GM23338 (cell line): Measurements from ENCODE around the gene CTNNA1. TPM values are rescaled to one million over a fixed set of nuclear protein-coding genes. Genes with fewer than 3 reads are reported as not detected.

Experiments
- ATAC-seq: fragments of 200-7000 bp; cut with Tn5 transposase; 3 replicates; pipeline ENCODE4 v1.9.1; 2020
- DNase-seq: peaks from one replicate; pipeline ENCODE4 v3.0.0-alpha.2; 2015; ENCODE audit warnings: low spot score
- H2AFZ ChIP-seq: fragments of 200-600 bp; sonication (generic); 2 replicates; pipeline ENCODE4 v1.8.0; 2016; ENCODE audit warnings: antibody characterized with exemption, mild to moderate bottlenecking, moderate library complexity
- H3F3A ChIP-seq: fragments of 200-600 bp; sonication (generic); replicated peaks from 2 replicates; pipeline ENCODE4 v1.8.0; 2017; ENCODE audit warnings: antibody characterized with exemption, mixed run types, low read depth
- H3K27ac ChIP-seq: fragments of 200-600 bp; sonication (generic); 2 replicates; pipeline ENCODE4 v1.6.1; 2016; ENCODE audit warnings: low read depth
- H3K27me3 ChIP-seq: fragments of 200-600 bp; sonication (generic); 2 replicates; pipeline ENCODE4 v1.8.0; 2016; ENCODE audit warnings: mild to moderate bottlenecking, mixed run types, moderate library complexity; ENCODE audit not compliant: insufficient read depth
- H3K36me3 ChIP-seq: fragments of 200-600 bp; sonication (generic); 2 replicates; pipeline ENCODE4 v1.8.0; 2016; ENCODE audit warnings: mild to moderate bottlenecking; ENCODE audit not compliant: insufficient read depth
- H3K4me1 ChIP-seq: fragments of 200-600 bp; sonication (generic); 2 replicates; pipeline ENCODE4 v1.8.0; 2016; ENCODE audit warnings: mild to moderate bottlenecking, moderate library complexity; ENCODE audit not compliant: insufficient read depth
- H3K4me2 ChIP-seq: fragments of 200-600 bp; sonication (generic); 2 replicates; pipeline ENCODE4 v1.7.1; 2017; ENCODE audit warnings: mixed run types
- H3K4me3 ChIP-seq: fragments of 200-600 bp; sonication (generic); 2 replicates; pipeline ENCODE4 v1.6.1; 2016; ENCODE audit warnings: mixed run types
- H3K79me2 ChIP-seq: fragments of 200-600 bp; sonication (generic); replicated peaks from 2 replicates; pipeline ENCODE4 v1.8.0; 2017; ENCODE audit warnings: mild to moderate bottlenecking; ENCODE audit not compliant: insufficient read depth
- H3K9me2 ChIP-seq: fragments of 200-600 bp; sonication (generic); 2 replicates; pipeline ENCODE4 v1.8.0; 2017; ENCODE audit not compliant: insufficient read depth
- H4K20me1 ChIP-seq: fragments of 200-600 bp; sonication (generic); replicated peaks from 2 replicates; pipeline ENCODE4 v1.8.0; 2017; ENCODE audit warnings: mild to moderate bottlenecking; ENCODE audit not compliant: insufficient read depth
- H3K27ac Mint-ChIP-seq: 2 replicates; pipeline ENCODE4 v1.8.0; 2020; ENCODE audit warnings: inconsistent platforms, mild to moderate bottlenecking, moderate library complexity, mixed read lengths
- H3K27me3 Mint-ChIP-seq: 3 replicates; pipeline ENCODE4 v1.8.0; 2022; ENCODE audit warnings: low read depth, mild to moderate bottlenecking, moderate library complexity, mixed read lengths, inconsistent platforms; ENCODE audit not compliant: insufficient read depth, poor library complexity
- H3K36me3 Mint-ChIP-seq: 3 replicates; pipeline ENCODE4 v1.8.0; 2021; ENCODE audit warnings: low read depth, mild to moderate bottlenecking, inconsistent platforms, moderate library complexity, mixed read lengths
- H3K4me1 Mint-ChIP-seq: 3 replicates; pipeline ENCODE4 v1.8.0; 2020; ENCODE audit warnings: mild to moderate bottlenecking, inconsistent platforms, mixed read lengths
- H3K4me3 Mint-ChIP-seq: 3 replicates; pipeline ENCODE4 v1.8.0; 2021; ENCODE audit warnings: moderate library complexity, mild to moderate bottlenecking, inconsistent platforms, mixed read lengths
- H3K9me3 Mint-ChIP-seq: 3 replicates; pipeline ENCODE4 v1.8.0; 2020; ENCODE audit warnings: moderate library complexity, mild to moderate bottlenecking, inconsistent platforms, mixed read lengths
- CREB1 ChIP-seq: fragments of 250-450 bp; sonication (Bioruptor Pico); IDR thresholded peaks from 2 replicates; pipeline ENCODE4 v1.5.0; 2020; ENCODE audit warnings: low read depth, mild to moderate bottlenecking, moderate library complexity
- ETS1 ChIP-seq: IDR thresholded peaks from 2 replicates; pipeline ENCODE4 v1.6.1; 2016; ENCODE audit warnings: antibody characterized with exemption
- EZH2 ChIP-seq: fragments of 200-600 bp; sonication (generic); IDR thresholded peaks from one replicate; pipeline ENCODE4 v1.8.0; 2017; ENCODE audit warnings: antibody characterized with exemption, mild to moderate bottlenecking, low read depth; ENCODE audit not compliant: unreplicated experiment
- EZH2phosphoT487 ChIP-seq: fragments of 200-600 bp; sonication (generic); IDR thresholded peaks from one replicate; pipeline ENCODE4 v1.8.1; 2018; ENCODE audit warnings: antibody characterized with exemption; ENCODE audit not compliant: unreplicated experiment
- JUNB ChIP-seq: IDR thresholded peaks from one replicate; pipeline ENCODE4 v1.6.1; 2016; ENCODE audit warnings: antibody characterized with exemption; ENCODE audit not compliant: unreplicated experiment
- NANOG ChIP-seq: IDR thresholded peaks from 2 replicates; pipeline ENCODE4 v1.6.1; 2016; ENCODE audit warnings: antibody characterized with exemption, borderline replicate concordance
- REST ChIP-seq: IDR thresholded peaks from one replicate; pipeline ENCODE4 v1.6.1; 2018; ENCODE audit warnings: antibody characterized with exemption; ENCODE audit not compliant: unreplicated experiment
- STAT1 ChIP-seq: IDR thresholded peaks from one replicate; pipeline ENCODE4 v1.6.1; 2016; ENCODE audit warnings: antibody characterized with exemption; ENCODE audit not compliant: unreplicated experiment
- ZNF114 ChIP-seq: fragments of 250-450 bp; sonication (Bioruptor Pico); IDR thresholded peaks from 2 replicates; pipeline ENCODE4 v1.5.0; 2020; ENCODE audit warnings: mild to moderate bottlenecking, moderate library complexity
- ZNF331 ChIP-seq: fragments of 250-450 bp; sonication (Bioruptor Pico); IDR thresholded peaks from 2 replicates; pipeline ENCODE4 v1.5.0; 2020; ENCODE audit warnings: low read depth, mild to moderate bottlenecking, moderate library complexity
- ZNF462 ChIP-seq: fragments of 250-450 bp; sonication (Bioruptor Pico); IDR thresholded peaks from 2 replicates; pipeline ENCODE4 v1.5.0; 2020; ENCODE audit warnings: mild to moderate bottlenecking, moderate library complexity
- polyA plus RNA-seq: library from polyadenylated mRNA; unstranded; fragments of >200 nt; fragmentation: Nextera tagmentation; extraction: Ambion mirVana; gene quantifications from 2 replicates; pipeline ENCODE4 v1.2.1, GENCODE V29; 2016
- total RNA-seq: library from RNA; depleted of rRNA; stranded (reverse); fragments of >200 nt; shearing (Covaris generic); gene quantifications from 2 replicates; pipeline ENCODE4 v1.2.3, GENCODE V29; 2014

CTNNA1 gene
- total and polyA plus RNA-seq, 2 experiments from 2014 or later: 111 to 348 TPM

- TF ChIP-seq ZNF462 (CRISPR knock-in tag): no peak
- no peak for TF ChIP-seq ETS1
- no peak for TF ChIP-seq STAT1
Measured at GRCh38 chr5:138927979-138928378, 174.8 kb downstream of the CTNNA1 start (continued).

GRCh38 chr5:138929571-138929955 lies 176.3 kb downstream of the CTNNA1 start:
- Histone ChIP-seq H3K36me3 (peaks cover 45% of the 10 kb centered on the region), H3K9me2 (no peaks in the 10 kb centered on the region), H3K79me2 (no peaks in the 10 kb centered on the region), H3K4me3 (no peak overlapping the region), H3K27me3 (no peaks in the 10 kb centered on the region), H3K27ac (no peak overlapping the region), H3K4me2 (no peak overlapping the region), H3K4me1 (no peaks in the 10 kb centered on the region), H3F3A (0 out of 2 replicates have a peak, but pooled peaks cover 4% of the 10 kb centered on the region), H4K20me1 (no peaks in the 10 kb centered on the region; the same call in 1 of the 2 replicates), H2AFZ (no peak overlapping the region)
- no peak overlapping the region for H3K4me3 Mint-ChIP-seq
- DNase-seq (no peak), ATAC-seq (no peak)
- peaks cover 11% of the 10 kb centered on the region for H3K27me3 Mint-ChIP-seq
- H3K4me1 Mint-ChIP-seq: peaks cover 9% of the 10 kb centered on the region; the same call in 2 of the 3 replicates
- H3K9me3 Mint-ChIP-seq: no peaks in the 10 kb centered on the region
- peaks cover 82% of the 10 kb centered on the region for H3K36me3 Mint-ChIP-seq
- no peak overlapping the region for H3K27ac Mint-ChIP-seq
- TF ChIP-seq NANOG (no peak), ETS1 (no peak), JUNB (no peak), EZH2 (no peak), ZNF114 (CRISPR knock-in tag) (no peak), ZNF331 (CRISPR knock-in tag) (no peak), EZH2phosphoT487 (no peak), CREB1 (CRISPR knock-in tag) (no peak), REST (no peak)
